Esophagus muscularis mucosa (tissue), 4 donors: Measurements from ENCODE around the gene CELSR1. TPM values are rescaled to one million over a fixed set of nuclear protein-coding genes. Genes with fewer than 3 reads are reported as not detected.

Experiments used
- DNase-seq: peaks from one replicate; pipeline ENCODE4 v3.0.0-alpha.2; 2017; ENCODE audit errors: extremely low spot score
- H3K27ac ChIP-seq, 4 donors: fragments of 200-600 bp; sonication (generic); replicated peaks in 1 of 4; 1 replicate in 3 of 4; 2 replicates in 1 of 4; pipeline ENCODE4 v1.5.1; 2016 to 2019; ENCODE audit warnings: mild to moderate bottlenecking in 1 of 4
- H3K27me3 ChIP-seq, 4 donors: fragments of 200-600 bp; sonication (generic); one replicate each; pipeline versions ENCODE4 v1.5.1 to v1.6.0; 2016 to 2019
- H3K36me3 ChIP-seq, 4 donors: fragments of 200-600 bp; sonication (generic); one replicate each; pipeline ENCODE4 v1.5.1; 2016 to 2019
- H3K4me1 ChIP-seq, 4 donors: fragments of 200-600 bp; sonication (generic); one replicate each; pipeline ENCODE4 v1.5.1; 2016 to 2019
- H3K4me3 ChIP-seq, 4 donors: fragments of 200-600 bp; sonication (generic); 1 replicate in 2 of 4; 2 replicates in 2 of 4; pipeline ENCODE4 v1.5.1; 2016 to 2019; ENCODE audit warnings: mild to moderate bottlenecking in 4 of 4, moderate library complexity in 1 of 4
- H3K9me3 ChIP-seq, 4 donors: fragments of 200-600 bp; sonication (generic); 1 replicate in 3 of 4; 2 replicates in 1 of 4; pipeline ENCODE4 v1.5.1; 2016 to 2019
- EP300 ChIP-seq: sonication (generic); formaldehyde crosslinking; IDR thresholded peaks from one replicate; pipeline ENCODE4 v1.6.1; 2017; ENCODE audit warnings: antibody characterized with exemption
- POLR2A ChIP-seq: fragments of 450-650 bp; IDR thresholded peaks from one replicate; pipeline ENCODE4 v1.6.1; 2017; ENCODE audit warnings: antibody characterized with exemption, moderate library complexity, mild to moderate bottlenecking, low read depth
- POLR2AphosphoS5 ChIP-seq, 2 donors: sonication (generic); formaldehyde crosslinking; IDR thresholded peaks; one replicate each; pipeline ENCODE4 v1.6.1; 2017; ENCODE audit warnings: antibody characterized with exemption in 2 of 2
- WGBS: methylation state at CpG from one replicate; pipeline ENCODE4 v1.1.5; 2018; 5-methylcytosine and 5-hydroxymethylcytosine counted together
- intact Hi-C: fragments of 100-400 bp; cut with DNase I; formaldehyde crosslinking; loops from one replicate; pipeline ENCODE4 v1.15.1; 2023
- total RNA-seq, 4 donors: library from RNA; depleted of rRNA; stranded (reverse); fragments of >200 nt; gene quantifications; one replicate each; pipeline versions ENCODE4 v1.1.0 to v1.2.1, GENCODE V29; 2016
- TF ChIP-seq, protein P1 (sequence below), 3 experiments: fragments of 200-600 bp in 2 of 3; fragments of 450-650 bp in 1 of 3; sonication (generic) in 2 of 3; IDR thresholded peaks; one replicate each; pipeline ENCODE4 v1.5.1; 2017 to 2019; ENCODE audit warnings: antibody characterized with exemption in 3 of 3, mild to moderate bottlenecking in 2 of 3, moderate library complexity in 1 of 3

The CELSR1 gene
- total RNA-seq, 4 donors from 2014 or later, result 2.5 to 2.7 (median 2.6) TPM

DNA sequence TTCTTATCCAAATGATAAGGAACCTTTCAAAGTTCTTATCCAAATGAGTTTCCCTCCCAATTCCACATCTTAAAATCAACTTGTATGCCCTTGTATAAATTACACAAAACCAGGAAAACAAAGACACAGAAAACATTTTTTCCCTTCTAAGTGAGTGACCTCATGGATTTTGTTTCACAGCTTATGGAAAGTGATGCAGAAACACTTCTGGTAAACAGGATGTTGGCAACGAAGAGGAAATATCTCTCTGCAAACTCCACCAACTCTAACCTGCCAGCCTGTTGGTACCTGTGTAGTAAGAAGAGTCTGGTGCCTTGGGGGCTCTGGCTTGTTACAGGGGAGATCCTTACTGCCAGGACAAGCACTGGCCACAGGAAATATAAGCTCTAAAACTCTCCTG, 57.0 kb downstream of the CELSR1 start:
- no peak for DNase-seq
- H3K36me3 ChIP-seq, result no peaks in the 10 kb centered on the region
- peaks cover 0 to 14% (median 0%) of the 10 kb centered on the region in 4 donors for H3K9me3 ChIP-seq
- no peak overlapping the region for H3K27ac ChIP-seq
- no peak overlapping the region for H3K4me3 ChIP-seq
- no peaks in the 10 kb centered on the region for H3K4me1 ChIP-seq
- TF ChIP-seq POLR2AphosphoS5 (IDR thresholded peaks at IDR 0.05) (no peak), POLR2A (no peak), EP300 (no peak)
- TF ChIP-seq, protein P1, sequence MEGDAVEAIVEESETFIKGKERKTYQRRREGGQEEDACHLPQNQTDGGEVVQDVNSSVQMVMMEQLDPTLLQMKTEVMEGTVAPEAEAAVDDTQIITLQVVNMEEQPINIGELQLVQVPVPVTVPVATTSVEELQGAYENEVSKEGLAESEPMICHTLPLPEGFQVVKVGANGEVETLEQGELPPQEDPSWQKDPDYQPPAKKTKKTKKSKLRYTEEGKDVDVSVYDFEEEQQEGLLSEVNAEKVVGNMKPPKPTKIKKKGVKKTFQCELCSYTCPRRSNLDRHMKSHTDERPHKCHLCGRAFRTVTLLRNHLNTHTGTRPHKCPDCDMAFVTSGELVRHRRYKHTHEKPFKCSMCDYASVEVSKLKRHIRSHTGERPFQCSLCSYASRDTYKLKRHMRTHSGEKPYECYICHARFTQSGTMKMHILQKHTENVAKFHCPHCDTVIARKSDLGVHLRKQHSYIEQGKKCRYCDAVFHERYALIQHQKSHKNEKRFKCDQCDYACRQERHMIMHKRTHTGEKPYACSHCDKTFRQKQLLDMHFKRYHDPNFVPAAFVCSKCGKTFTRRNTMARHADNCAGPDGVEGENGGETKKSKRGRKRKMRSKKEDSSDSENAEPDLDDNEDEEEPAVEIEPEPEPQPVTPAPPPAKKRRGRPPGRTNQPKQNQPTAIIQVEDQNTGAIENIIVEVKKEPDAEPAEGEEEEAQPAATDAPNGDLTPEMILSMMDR (IDR thresholded peaks at IDR 0.05), result no peak
- intact Hi-C loops, result no loop called here
- H3K27me3 ChIP-seq, result peaks cover 0 to 7% (median 0%) of the 10 kb centered on the region in 4 donors
- 44% methylated on average over 1 of the region's 1 CpG for WGBS

GRCh38 chr22:46479046-46479445, 58.4 kb downstream of the CELSR1 start:
- H3K9me3 ChIP-seq, result peaks cover 0 to 16% (median 0%) of the 10 kb centered on the region in 4 donors
- peaks cover 0 to 7% (median 0%) of the 10 kb centered on the region in 4 donors for H3K27me3 ChIP-seq
- WGBS, result 80% methylated on average over 16 of the region's 16 CpGs
- DNase-seq, result no peak
- no peaks in the 10 kb centered on the region for H3K36me3 ChIP-seq
- TF ChIP-seq, protein P1 (IDR thresholded peaks at IDR 0.05), result no peak
- TF ChIP-seq POLR2AphosphoS5 (IDR thresholded peaks at IDR 0.05), result no peak
- TF ChIP-seq POLR2A, result no peak
- TF ChIP-seq EP300, result no peak
- intact Hi-C loops, result no loop called here
- no peak overlapping the region for H3K27ac ChIP-seq
- no peaks in the 10 kb centered on the region for H3K4me1 ChIP-seq
- no peak overlapping the region for H3K4me3 ChIP-seq

DNA sequence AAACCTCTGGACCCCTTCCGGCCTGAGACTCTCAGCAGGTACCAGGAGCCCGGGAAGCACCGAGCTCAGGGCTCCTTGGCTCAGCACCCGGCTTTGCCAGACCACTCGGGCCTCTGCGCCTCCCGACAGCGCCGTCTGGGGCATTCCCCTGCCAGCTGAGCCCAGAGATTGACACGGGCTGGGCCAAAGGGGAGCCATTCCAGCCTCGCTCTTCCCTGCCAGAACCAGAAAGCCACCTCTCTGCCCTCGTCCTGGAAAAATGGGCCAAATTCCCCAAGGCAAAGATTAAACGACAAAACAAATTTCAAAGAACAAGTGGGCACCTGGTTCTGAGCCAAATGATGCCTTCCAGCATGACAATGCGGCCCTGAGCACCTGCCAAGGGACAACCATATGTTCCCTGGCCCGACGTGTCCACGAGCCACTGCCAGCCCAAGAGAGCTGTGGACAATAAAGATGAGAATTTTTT, 59.3 kb downstream of the CELSR1 start:
- intact Hi-C loops, result no loop called here
- DNase-seq, result no peak
- no peak overlapping the region for H3K4me3 ChIP-seq
- peaks cover 0 to 16% (median 0%) of the 10 kb centered on the region in 4 donors for H3K9me3 ChIP-seq
- no peak for TF ChIP-seq EP300
- TF ChIP-seq, protein P1 (IDR thresholded peaks at IDR 0.05), result no peak
- no peak for TF ChIP-seq POLR2A
- TF ChIP-seq POLR2AphosphoS5 (IDR thresholded peaks at IDR 0.05), result no peak
- WGBS, result 93% methylated on average over 17 of the region's 17 CpGs
- peaks cover 0 to 14% (median 0%) of the 10 kb centered on the region in 4 donors for H3K27me3 ChIP-seq
- no peaks in the 10 kb centered on the region for H3K36me3 ChIP-seq
- H3K27ac ChIP-seq, result no peak overlapping the region
- no peaks in the 10 kb centered on the region for H3K4me1 ChIP-seq

- H3K36me3 ChIP-seq, result no peaks in the 10 kb centered on the region
- H3K27ac ChIP-seq, result no peak overlapping the region
- no peak overlapping the region for H3K4me3 ChIP-seq
- peaks cover 0 to 7% (median 0%) of the 10 kb centered on the region in 4 donors for H3K9me3 ChIP-seq
- 58% methylated on average over 8 of the region's 8 CpGs for WGBS
- DNase-seq, result no peak
- H3K4me1 ChIP-seq, result no peaks in the 10 kb centered on the region
- no peak for TF ChIP-seq POLR2AphosphoS5 (IDR thresholded peaks at IDR 0.05)
- no peak for TF ChIP-seq POLR2A
- TF ChIP-seq EP300, result no peak
- TF ChIP-seq, protein P1 (IDR thresholded peaks at IDR 0.05), result no peak
- intact Hi-C loops, result no loop called here
- H3K27me3 ChIP-seq, result peaks cover 0 to 18% (median 0%) of the 10 kb centered on the region in 4 donors
Measured at GRCh38 chr22:46476547-46476941, 60.9 kb downstream of the CELSR1 start.
